ENCODE measurements around the gene RAB8A.
"Not testable (repeated sequence)": the region's sequence is repeated elsewhere in the genome, so short reads cannot be mapped to it uniquely, and the experiment has no call there.

Gene RAB8A

DNA sequence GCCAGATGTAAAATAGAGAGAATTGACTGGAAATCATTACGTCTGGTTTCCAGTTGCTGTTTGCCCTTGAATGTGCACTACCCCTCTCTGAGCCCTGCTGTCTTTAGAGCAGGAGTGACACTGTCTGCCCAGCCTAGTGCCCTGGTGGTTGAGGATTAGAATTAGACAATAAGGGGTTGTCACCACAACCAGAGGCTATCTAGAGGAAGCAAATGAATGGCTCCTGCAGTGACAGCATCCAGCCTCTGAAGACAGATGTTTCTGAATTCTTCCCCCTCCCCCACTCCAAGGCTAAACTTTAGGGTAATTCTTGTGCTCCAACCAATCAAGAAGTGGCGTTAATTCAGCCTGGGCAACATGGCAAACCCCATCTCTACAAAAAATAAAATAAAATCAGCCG, 2.0 kb downstream of the RAB8A start:
- no peak for DNase-seq

DNA sequence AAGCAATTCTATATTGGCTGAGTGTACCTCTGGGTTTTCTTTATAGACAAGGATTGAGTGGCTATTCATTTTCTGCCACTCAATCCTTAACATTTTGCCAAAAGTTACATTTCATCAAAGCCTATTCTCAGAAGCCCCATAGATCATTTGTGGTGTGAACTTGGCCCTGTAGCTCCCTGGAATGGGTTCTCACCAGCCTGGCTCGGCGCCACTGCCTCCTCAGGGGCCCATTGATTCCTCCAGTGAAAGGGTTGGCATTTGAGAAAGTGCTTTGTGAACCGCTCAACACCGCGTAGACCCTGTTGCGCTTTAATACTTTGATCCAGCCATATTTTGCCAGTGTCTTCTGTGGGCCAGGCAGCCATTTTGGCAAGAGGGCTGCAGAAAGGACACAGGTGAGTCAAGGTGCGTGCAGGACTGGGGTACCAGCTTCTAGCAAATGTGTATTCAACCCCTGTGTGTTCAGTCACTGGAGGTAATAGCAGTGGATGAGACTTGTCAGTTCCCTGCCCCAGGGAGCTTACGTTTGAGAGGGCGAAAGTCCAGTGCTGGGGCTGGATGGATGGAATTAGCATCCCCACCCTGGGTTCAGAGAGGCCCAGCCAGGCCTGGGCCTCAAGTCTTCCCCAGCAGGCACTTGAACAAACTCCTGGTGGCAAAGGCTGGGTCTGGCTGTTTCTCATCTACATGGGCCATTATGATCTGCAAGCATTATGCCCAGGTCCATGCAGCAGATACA, 3.8 kb downstream of the RAB8A start:
- DNase-seq = no peak

DNA sequence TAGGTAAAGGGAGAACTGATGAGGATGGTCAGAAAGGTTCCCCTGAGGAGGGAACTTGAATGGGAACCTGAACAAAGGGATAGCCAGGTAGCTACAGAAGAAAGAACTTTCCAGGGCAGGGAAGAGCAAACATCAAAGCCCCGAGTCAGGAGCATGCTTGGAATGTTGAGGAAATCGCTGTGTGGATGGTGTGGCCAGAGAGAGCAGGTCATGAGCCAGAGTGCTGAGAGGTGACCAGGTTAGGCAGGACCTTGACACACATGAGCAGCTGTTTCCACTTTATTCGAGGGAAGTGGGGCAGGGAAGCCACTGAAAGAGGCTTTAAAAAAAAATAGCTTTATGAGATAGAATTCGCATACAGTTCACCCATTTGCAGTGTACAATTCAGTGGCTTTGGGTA, 4.4 kb downstream of the RAB8A start:
- no peak for DNase-seq

DNA sequence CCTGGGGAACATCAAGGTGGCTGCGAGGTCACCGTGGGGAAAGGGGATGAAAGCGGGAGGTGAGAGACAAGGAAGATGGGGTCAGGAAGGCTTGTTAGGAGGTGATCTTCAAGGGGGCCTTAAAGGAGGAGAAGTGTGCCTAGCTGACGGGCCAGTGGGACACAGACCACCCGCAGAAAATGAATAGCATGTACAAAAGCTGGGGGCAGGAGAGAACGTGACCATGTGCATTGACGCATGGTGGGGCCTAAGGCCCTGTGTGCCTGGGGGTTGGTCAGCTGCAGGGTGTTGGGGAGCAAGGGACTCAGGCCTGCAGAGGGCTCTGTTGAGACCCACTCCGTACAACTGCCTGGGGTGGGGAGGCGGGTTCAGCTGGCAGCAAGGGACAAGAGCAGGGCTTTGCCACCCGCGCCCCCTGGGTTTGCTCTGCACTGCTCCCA, 5.9 kb downstream of the RAB8A start:
- no peak for DNase-seq

DNA sequence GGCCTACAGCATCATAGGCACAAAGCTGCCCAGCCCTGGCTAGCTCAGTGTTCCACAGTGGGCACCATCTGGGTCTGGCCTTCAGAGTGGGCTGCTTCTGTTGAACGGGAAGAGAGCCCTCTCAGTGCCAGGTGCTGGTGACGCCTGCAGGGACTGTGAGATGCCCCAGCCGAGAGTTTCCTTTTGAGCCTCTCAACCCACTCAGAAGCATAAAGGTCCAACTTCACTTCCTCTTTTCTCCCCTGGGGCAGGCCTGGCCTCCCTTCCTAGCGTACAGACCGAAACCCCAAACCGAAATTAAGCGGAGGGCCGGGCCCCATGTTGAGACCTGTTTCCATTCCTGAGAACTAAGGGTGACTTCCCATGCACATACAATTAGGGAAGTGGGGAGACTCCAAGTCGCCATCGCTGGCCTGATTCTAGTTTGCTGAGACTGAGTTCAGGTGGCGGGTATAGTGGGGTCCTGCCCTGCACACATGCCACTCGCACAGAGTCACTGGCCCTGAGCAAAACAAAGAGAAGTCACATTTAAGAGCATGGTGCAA, 6.9 kb downstream of the RAB8A start:
- DNase-seq = no peak

DNA sequence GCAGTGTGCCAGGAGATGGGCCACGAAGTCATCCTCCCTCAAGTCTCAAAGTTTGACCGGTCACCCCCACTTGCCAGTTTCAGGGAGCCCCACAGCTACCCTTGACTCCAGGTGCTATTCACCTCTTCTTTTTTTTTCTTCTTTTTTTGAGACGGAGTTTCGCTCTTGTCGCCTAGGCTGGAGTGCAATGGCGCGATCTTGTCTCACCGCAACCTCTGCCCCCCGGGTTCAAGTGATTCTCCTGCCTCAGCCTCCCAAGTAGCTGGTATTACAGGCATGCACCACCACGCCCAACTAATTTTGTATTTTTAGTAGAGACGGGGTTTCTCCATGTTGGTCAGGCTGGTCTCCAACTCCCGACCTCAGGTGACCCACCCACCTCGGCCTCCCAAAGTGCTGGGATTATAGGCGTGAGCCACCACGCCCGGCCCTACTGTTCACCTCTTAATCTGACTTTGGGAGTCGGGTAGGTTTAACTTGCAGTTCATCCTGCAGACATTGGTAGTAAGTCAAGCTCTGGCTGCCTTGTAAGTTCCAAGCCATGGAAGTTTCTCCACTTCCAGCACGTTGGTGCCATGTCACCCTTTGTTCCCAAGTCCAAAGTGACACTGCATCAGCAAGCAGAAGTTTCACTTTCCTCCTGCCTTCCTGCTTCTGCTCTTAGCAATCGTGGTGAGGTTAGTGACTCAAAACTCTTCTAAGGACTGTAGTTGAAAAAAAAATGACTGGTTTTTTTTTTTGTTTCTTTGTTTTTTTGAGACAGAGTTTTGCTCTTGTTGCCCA, 7.6 kb downstream of the RAB8A start:
- DNase-seq = not testable (repeated sequence)

DNA sequence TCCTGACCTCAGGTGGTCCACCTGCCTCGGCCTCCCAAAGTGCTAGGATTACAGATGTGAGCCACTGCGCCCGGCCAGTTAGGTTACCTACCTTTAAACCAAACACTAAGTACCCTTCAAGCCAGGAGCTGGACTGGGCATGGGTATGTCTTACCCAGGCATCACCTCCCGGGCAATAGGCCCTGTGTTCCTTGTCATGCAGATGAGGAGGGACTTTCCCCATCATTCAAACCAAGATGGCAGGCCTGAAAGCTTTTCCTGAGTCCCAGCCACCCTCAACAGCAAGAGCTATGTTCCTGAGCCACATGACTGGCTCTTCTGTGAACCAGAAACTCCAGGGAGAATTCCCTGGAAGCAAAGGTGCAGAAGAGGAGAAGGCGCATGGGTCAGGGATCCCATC, 9.5 kb downstream of the RAB8A start:
- DNase-seq = no peak

DNA sequence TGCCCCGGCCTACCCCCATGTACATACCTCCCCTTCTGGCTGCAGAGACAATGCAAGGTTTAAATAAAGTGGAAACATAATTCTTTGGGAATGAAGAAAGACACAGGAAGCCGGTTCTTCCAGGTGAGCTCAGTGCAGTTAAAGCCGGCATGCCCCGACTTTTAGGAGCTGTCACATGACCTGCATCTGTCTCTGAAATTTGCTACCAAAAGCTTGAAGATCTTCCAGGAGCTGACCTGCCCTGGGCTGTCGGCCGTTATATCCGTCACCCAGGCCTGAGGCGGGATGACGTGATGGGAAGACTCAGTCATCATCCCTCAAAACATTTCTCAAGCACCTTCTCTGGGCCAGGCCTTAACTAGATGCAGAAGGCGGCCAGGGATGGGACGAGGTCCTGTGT, 10.3 kb downstream of the RAB8A start:
- DNase-seq = no peak

DNA sequence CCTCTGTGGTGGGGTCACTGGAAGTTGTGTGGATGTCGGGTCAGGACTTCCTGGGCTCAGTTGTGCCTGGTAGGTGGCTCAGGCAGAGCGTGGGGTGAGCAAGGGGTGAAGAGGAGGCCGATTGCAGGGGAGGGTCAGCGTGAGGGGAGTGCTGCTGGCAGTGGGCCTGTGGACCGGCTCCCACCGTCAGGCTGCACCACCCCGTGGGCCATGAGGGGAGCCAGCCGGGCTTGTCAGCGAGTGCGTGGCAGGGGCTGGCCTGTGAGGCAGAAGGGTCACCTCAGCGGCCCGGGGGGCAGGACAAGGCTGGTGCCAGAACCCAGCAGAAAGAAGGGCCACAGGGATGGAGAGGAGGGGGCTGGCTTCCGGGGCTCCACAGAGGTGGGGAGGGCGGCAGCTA, 13.3 kb downstream of the RAB8A start:
- no peak for DNase-seq

DNA sequence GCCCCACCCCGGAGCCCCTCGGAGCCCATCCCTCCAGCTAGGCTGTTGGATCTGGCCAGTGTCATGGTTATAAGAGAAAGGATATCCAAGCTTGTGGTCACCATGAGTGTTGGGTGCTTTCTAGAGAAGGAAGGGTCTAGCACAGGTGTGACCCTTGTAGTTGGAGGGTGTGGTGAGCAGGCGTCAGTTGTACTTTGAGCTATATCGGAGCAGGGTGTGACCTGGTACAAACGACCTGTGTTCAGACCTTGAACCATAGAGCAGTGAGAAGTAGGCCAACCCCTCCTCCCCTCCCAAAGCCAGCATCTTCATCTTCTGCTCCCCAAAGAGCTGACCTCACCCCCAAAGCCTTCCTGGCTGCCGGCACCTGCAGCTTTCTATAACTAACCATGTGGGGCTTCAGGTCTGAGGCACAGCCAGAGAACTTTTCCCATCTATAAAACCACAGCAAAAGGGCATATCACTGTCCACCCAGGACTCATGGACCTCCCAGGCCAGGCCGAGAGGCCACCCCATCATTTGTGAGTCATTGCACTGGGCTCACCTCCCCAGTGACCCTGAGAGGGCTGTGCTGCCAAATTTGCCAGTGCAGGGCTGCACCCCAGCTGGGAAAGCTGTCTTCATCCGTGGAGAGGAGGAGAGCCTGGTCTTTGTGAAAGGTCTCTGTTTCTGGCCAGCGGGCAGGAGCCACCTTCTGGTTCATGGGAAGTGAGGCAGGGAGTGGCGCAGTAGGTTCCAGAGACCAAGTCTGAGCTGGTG, 14.2 kb downstream of the RAB8A start:
- no peak for DNase-seq

DNA sequence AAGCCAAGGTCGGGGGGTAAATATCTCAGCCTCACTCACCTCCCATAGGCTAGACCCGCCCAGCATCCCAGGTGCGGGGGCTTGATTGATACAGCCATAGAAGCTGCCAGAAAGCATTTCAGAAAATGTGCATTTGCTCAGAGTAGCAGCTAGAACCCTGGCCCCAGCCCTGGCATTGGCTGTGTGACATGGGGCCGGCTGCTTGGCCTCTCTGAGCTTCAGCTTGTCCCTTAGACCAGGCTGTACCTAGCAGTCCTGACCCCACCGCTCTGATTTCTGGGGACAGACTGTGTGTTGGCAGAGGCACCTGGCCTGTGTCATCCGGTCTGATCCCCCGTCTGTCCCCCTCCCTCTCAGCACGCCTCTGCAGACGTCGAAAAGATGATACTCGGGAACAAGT, 15.4 kb downstream of the RAB8A start:
- DNase-seq = no peak

DNA sequence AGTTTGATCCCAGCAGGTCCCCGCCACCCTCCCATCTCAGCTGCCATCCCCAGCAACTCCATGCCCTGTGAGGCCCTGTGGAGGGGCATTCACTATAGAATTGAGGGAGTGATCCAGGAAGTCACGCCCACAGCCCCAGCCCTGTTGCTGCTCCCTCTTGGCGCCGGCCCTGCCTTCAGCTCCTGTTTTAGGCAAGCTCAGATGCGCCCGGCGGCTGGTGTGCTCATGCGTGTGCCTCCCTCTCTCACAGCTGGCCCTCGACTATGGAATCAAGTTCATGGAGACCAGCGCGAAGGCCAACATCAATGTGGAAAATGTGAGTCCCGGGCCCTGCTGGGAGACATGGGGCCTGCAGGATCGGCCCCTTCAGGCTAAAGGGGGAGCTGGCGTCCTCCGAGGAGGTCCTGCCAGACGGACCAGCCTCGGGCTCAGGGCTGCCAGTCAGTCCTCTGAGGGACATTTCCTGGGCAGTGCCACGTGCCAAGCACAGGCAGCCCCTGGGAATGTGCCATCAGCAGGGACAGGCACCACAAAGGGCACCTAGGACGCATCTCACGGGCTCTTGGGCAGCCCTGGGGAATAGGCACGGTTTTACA, 16.2 kb downstream of the RAB8A start:
- no peak for DNase-seq

DNA sequence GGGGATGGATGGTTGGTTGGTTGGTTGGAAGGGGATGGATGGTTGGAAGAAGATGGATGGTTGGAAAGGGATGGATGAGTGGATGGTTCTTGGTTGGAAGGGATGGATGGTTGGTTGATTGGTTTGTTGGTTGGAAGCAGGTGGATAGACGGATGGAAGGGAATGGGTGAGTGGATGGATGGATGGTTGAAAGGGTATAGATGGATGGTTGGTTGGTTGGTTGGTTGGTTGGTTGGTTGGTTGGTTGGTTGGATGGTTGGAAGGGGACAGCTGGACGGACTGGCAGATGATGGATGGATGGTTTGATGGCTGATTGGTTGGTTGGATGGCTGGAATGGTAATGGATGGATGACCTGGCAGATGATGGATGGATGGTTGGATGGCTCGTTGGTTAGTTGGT, 20.0 kb downstream of the RAB8A start:
- no peak for DNase-seq

DNA sequence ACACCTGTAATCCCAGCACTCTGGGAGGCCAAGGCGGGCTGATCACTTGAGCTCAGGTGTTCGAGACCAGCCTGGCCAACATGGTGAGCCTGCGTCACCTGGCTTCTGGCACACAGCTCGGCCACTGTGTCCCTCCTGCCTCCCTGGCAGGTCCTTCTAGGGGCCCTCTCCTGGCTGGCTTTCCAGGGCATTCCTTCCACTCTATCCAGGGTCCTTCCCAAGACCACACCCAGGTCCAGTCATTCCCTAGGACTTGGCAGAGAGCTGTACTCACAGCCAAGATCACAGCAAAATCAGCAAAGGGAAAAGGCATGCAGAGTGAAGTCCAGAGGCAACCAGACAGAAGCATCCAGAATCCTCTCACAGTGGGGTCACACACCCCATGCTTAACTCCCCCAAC, 22.1 kb downstream of the RAB8A start:
- no peak for DNase-seq

DNA sequence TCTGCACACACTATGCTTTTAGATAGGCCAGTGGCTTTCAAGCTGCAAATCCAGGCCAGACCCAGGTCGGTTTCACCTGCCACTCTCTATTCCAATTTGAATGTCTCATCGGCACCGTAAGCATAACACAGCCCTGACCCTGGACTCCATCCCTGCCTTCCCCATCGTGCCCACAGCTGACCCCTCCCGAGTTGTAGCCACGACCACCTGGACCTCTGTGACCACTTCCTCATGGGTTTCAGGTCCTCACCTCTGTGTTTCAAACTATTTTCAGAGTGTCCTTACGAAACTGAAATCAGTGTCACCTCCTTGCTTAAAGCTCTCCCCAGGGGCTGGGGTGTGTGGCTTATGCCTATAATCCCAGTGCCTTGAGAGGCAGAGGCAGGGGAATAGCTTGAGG, 22.8 kb downstream of the RAB8A start:
- no peak for DNase-seq

DNA sequence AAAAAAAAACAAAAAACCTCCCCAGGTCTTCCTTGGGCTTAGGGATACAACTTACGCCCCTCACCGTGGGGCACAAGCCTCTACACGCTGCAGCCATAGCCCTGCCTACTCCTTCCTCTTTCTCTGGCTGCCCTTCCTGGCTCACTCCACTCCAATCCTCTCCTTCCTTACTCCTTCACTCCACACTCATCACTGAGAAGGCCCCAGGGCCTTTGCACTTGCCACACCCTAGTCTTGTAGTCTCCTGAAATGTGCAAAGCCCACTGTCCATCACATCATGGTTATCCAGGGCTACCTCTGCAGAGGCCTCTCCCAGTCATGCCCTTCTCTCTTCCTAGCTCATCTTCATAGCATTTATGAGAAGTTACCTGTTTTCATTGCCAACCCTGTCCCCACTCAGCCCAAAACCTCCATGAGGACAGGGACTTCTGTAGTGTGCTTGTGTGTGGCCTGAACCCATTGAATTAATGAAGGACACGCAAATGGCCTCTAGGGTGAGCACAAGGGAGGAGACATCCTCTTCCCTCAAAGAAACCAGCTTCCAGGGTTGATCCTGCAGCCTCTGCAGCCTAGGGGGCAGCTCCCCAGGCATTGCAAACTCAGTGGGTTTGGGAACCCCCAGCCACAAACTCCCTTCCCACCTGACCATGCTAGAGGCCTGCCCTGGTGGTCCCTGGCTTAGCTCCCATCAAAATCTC, 23.9 kb downstream of the RAB8A start:
- no peak for DNase-seq

DNA sequence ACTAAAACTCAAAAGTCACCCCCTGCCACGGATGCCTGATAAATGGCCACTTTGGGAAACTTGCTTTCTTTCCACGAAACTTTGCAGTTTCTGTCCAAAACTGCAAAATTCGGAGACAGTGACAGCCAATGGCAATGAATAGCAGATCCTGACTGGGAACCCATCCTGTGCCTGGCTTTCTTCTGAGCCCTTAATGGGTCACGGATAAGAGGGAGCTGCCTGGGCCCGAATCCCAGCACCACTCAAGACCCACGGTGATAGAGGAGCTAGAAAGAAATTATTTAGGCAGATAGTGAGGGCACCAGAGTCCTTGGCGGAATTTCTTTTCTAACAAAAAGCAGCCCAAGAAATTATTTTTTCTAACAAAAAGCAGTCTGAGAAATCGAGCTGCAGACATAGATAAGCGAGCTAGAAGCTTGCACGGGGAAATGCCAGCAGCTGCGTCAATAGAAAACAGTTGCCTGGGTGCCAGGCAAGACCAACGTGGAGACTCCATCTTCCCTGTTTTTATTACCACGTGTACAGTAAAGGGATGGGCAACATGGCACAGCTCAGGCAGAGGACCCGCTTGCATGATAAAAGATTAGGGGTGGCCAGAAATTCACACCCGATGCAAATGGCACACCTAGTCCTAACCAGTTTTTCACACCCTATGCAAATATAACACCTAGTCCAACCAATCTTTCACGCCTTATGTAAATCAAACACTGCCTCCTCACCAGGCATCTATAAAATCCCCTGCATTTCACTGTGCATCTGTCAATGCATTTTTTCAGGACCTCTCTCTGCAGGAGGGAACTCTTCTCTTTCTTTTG, 24.7 kb downstream of the RAB8A start:
- no peak for DNase-seq

DNA sequence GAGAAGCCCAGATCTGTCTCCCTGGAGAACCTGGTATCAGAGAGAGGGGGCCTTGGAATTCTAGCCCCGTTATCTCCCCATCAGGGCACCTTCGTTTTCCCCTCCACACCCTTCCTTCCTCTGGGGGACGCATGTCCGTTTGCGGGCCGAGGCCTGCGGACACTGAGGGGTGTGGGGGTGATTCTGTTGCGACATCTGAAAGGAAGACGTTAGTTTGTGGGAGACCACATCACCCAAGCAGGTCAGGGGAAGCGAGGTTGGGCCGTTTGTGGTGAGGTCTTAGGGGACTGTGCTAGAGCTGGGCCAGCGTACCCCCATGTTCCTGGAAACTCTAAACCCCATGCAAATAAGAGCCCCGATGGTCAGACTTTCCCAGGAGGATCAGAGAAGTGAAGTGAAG, 28.1 kb downstream of the RAB8A start:
- DNase-seq = no peak

DNA sequence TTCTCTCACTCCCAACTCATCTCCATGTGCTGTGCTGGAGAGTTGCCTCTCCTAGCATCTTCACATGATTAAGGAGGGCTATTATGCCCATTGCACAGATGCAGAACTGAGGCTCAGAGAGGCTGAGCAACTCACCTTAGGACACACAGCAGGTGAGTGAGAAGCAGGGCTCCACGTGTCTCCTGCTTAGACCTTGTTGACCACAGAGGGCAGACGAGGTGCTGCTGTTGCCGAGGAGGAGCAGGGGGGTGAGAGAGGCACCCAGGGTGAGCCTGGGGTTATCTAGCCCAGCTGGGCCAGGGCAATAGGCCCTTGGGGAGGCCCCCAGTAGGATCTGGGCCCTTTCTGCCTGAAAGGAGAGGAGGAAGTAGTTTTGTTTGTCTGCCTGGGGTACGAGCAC, 29.4 kb downstream of the RAB8A start:
- no peak for DNase-seq

DNA sequence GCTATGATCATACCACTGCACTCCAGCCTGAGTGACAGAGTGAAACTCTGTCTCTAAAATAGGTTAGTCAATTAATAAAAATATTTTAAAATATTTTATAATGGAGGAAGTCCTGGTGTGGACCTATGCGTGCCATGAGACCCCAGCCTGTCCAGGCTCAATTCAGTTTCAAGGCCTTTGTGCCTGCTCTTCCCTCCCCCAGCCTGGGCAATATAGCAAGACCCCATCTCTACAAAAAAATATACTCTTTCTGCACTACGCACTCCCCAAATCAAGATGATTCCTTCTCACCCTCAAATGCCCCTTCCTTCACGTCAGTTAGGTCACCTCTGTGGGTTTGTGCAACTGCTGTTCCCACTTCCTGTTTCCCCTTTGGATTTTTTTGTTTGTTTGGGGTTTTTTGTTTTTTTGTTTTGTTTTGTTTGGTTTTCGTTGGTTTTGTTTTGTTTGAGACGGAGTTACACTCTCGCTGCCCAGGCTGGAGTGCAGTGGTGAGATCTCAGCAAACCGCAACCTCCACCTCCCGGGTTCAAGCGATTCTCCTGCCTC, 30.4 kb downstream of the RAB8A start:
- DNase-seq = no peak

Measured in NCI-H1930 (cell line).